Measurements from ENCODE around the gene CCDC51. TPM values are rescaled to one million over a fixed set of nuclear protein-coding genes. Genes with fewer than 3 reads are reported as not detected.

The CCDC51 gene
- total and polyA plus RNA-seq, 2 of the 13 experiments (the other 11 are each of a cell fraction or from before 2014, with no cell fraction given), result 18.1 to 29.4 TPM

DNA sequence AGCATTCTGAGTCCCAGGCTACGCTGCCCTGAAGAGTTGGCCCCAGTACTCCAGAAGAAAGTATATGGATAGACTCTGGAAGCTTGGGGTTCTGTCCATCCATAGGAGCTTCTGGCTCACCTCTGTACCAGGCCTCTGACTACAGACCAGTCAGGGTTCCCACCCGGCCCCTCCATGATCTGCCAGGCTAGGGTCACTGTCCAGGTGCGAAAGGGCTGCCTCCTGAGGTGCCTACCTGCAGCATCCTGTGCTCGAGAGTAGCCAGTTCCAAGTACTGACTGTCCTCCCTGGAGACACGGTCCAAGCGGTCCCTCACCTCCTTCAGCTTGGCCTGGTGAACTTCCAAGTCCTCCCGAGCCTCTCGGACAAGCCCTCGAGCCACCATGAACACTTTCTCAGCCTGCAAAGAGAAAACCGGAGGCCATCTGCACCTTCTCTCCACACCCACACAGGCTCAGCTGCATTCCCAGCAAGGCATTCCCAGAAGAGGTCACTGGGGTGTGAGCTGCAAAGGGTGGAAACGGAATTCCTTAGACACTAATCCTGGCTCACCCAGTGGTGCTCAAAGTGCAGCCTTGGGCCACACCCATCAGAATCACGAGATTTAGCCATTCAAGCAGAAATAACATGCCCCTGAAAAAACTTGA is 6.3 kb downstream of the CCDC51 start (continued):
- TF ChIP-seq, protein P1, sequence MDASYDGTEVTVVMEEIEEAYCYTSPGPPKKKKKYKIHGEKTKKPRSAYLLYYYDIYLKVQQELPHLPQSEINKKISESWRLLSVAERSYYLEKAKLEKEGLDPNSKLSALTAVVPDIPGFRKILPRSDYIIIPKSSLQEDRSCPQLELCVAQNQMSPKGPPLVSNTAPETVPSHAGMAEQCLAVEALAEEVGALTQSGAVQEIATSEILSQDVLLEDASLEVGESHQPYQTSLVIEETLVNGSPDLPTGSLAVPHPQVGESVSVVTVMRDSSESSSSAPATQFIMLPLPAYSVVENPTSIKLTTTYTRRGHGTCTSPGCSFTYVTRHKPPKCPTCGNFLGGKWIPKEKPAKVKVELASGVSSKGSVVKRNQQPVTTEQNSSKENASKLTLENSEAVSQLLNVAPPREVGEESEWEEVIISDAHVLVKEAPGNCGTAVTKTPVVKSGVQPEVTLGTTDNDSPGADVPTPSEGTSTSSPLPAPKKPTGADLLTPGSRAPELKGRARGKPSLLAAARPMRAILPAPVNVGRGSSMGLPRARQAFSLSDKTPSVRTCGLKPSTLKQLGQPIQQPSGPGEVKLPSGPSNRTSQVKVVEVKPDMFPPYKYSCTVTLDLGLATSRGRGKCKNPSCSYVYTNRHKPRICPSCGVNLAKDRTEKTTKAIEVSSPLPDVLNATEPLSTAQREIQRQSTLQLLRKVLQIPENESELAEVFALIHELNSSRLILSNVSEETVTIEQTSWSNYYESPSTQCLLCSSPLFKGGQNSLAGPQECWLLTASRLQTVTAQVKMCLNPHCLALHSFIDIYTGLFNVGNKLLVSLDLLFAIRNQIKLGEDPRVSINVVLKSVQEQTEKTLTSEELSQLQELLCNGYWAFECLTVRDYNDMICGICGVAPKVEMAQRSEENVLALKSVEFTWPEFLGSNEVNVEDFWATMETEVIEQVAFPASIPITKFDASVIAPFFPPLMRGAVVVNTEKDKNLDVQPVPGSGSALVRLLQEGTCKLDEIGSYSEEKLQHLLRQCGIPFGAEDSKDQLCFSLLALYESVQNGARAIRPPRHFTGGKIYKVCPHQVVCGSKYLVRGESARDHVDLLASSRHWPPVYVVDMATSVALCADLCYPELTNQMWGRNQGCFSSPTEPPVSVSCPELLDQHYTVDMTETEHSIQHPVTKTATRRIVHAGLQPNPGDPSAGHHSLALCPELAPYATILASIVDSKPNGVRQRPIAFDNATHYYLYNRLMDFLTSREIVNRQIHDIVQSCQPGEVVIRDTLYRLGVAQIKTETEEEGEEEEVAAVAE (CRISPR knock-in tag; IDR thresholded peaks at IDR 0.05; ENCODE audit: borderline replicate concordance), result no peak
- TF ChIP-seq JUN (CRISPR knock-in tag; IDR thresholded peaks at IDR 0.05) (no peak), ZNF605 (CRISPR knock-in tag; IDR thresholded peaks at IDR 0.05) (peak; percentile 22; the same call in 1 of the 2 replicates), AGO1 (IDR thresholded peaks at IDR 0.05; ENCODE audit: low read depth, low read length, poor library complexity, severe bottlenecking) (no peak), PCBP2 (optimal IDR thresholded peaks at IDR 0.05; ENCODE audit: low read depth, low read length, poor library complexity, severe bottlenecking) (no peak), KAT8 (CRISPR knock-in tag; IDR thresholded peaks at IDR 0.05) (no peak), NCOA1 (CRISPR knock-in tag; IDR thresholded peaks at IDR 0.05) (0 out of 2 replicates have a peak, but pooled peaks have one; percentile 28), GLI4 (CRISPR knock-in tag; IDR thresholded peaks at IDR 0.05; ENCODE audit: borderline replicate concordance) (no peak), YEATS2 (CRISPR knock-in tag; IDR thresholded peaks at IDR 0.05; ENCODE audit: borderline replicate concordance) (no peak), ZNF446 (CRISPR knock-in tag; IDR thresholded peaks at IDR 0.05) (0 out of 2 replicates have a peak, but pooled peaks have one; percentile 12), TEAD3 (CRISPR knock-in tag; optimal IDR thresholded peaks at IDR 0.05; ENCODE audit: borderline replicate concordance) (peak; percentile 85), ZNF749 (CRISPR knock-in tag; IDR thresholded peaks at IDR 0.05; ENCODE audit: borderline replicate concordance) (no peak), HNF4A (CRISPR knock-in tag; IDR thresholded peaks at IDR 0.05) (peak; percentile 77), GFI1 (CRISPR knock-in tag; IDR thresholded peaks at IDR 0.05; ENCODE audit: borderline replicate concordance) (no peak)
- TF ChIP-seq, protein P2, sequence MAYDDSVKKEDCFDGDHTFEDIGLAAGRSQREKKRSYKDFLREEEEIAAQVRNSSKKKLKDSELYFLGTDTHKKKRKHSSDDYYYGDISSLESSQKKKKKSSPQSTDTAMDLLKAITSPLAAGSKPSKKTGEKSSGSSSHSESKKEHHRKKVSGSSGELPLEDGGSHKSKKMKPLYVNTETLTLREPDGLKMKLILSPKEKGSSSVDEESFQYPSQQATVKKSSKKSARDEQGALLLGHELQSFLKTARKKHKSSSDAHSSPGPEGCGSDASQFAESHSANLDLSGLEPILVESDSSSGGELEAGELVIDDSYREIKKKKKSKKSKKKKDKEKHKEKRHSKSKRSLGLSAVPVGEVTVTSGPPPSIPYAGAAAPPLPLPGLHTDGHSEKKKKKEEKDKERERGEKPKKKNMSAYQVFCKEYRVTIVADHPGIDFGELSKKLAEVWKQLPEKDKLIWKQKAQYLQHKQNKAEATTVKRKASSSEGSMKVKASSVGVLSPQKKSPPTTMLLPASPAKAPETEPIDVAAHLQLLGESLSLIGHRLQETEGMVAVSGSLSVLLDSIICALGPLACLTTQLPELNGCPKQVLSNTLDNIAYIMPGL (CRISPR knock-in tag; IDR thresholded peaks at IDR 0.05; ENCODE audit: borderline replicate concordance in 1 of 2, low read depth in 1 of 2), result no peak
- TF ChIP-seq, protein P3, sequence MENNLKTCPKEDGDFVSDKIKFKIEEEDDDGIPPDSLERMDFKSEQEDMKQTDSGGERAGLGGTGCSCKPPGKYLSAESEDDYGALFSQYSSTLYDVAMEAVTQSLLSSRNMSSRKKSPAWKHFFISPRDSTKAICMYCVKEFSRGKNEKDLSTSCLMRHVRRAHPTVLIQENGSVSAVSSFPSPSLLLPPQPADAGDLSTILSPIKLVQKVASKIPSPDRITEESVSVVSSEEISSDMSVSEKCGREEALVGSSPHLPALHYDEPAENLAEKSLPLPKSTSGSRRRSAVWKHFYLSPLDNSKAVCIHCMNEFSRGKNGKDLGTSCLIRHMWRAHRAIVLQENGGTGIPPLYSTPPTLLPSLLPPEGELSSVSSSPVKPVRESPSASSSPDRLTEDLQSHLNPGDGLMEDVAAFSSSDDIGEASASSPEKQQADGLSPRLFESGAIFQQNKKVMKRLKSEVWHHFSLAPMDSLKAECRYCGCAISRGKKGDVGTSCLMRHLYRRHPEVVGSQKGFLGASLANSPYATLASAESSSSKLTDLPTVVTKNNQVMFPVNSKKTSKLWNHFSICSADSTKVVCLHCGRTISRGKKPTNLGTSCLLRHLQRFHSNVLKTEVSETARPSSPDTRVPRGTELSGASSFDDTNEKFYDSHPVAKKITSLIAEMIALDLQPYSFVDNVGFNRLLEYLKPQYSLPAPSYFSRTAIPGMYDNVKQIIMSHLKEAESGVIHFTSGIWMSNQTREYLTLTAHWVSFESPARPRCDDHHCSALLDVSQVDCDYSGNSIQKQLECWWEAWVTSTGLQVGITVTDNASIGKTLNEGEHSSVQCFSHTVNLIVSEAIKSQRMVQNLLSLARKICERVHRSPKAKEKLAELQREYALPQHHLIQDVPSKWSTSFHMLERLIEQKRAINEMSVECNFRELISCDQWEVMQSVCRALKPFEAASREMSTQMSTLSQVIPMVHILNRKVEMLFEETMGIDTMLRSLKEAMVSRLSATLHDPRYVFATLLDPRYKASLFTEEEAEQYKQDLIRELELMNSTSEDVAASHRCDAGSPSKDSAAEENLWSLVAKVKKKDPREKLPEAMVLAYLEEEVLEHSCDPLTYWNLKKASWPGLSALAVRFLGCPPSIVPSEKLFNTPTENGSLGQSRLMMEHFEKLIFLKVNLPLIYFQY (CRISPR knock-in tag; IDR thresholded peaks at IDR 0.05; ENCODE audit: borderline replicate concordance), result no peak
- TF ChIP-seq, protein P4, sequence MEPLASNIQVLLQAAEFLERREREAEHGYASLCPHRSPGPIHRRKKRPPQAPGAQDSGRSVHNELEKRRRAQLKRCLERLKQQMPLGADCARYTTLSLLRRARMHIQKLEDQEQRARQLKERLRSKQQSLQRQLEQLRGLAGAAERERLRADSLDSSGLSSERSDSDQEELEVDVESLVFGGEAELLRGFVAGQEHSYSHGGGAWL (CRISPR knock-in tag; IDR thresholded peaks at IDR 0.05), result no peak

All from HepG2 (cell line).